ENCODE data around the gene SPECC1L.

The SPECC1L gene

DNA sequence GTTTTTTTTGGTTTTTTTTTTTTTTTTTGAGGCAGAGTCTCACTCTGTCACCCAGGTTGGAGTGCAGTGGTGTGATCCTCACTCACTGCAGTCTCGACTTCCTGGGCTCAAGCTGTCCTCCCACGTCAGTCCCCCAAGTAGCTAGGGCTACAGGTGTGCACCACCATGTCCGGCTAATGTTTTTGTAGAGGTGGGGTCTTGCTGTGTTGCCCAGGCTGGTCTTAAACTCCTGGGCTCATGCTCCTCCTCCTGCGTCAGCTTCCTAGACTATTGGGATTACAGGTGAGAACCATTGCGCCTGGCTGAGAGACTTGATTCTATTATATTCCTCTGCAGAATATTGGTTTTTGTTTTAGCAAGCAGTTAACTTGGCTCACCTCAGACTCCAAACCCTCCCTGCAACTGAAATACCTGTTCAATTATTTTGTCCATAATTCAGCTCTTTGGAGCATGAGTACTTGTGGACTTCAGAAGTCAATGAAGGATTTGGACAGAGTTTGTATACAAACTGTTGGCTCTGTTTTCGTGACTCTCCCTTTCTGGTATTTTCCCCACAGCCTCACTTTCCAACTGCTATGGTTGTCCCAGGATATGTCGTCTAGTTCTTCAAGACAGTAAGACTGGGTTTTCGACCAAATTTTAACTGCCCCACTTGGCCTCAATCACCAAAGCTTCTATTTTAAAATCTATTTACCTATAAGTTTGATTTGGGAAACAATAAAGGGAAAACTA, 87.6 kb downstream of the SPECC1L start:
- no peak for DNase-seq (ENCODE audit: low read depth in 1 of 2, low spot score in 1 of 2)

DNA sequence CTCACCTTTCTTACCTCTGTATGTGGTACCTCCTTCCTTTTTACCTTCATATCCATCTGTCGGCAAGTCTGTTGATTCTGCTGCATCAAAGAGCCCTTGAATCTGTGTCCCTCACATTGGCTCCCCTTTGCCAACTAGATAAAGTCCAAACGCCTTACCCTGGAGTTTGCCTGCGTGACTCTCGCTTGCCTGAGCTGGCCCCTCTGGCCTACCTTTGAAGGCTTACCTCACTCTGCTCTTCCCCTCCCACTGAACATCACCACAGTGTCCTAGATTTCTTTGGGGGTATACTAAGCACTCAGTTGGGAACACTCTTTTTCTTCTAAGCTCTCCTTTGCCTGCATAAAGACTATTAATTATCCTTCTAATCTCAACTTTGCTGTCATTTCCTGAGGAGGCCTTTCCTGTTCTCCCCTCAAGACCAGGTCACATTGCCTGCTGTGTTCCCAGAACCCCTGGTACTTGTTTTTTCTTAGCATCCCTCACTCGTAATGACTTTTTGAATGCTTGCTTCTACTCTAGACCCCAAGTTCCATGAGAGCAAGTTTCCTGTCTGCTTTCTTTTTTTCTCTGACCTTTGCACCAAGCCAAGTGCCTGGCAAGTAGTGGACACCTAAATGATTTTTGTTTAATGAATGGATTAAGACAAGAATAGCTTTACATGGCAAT, 89.0 kb downstream of the SPECC1L start:
- no peak for DNase-seq (ENCODE audit: low read depth in 1 of 2, low spot score in 1 of 2)

DNA sequence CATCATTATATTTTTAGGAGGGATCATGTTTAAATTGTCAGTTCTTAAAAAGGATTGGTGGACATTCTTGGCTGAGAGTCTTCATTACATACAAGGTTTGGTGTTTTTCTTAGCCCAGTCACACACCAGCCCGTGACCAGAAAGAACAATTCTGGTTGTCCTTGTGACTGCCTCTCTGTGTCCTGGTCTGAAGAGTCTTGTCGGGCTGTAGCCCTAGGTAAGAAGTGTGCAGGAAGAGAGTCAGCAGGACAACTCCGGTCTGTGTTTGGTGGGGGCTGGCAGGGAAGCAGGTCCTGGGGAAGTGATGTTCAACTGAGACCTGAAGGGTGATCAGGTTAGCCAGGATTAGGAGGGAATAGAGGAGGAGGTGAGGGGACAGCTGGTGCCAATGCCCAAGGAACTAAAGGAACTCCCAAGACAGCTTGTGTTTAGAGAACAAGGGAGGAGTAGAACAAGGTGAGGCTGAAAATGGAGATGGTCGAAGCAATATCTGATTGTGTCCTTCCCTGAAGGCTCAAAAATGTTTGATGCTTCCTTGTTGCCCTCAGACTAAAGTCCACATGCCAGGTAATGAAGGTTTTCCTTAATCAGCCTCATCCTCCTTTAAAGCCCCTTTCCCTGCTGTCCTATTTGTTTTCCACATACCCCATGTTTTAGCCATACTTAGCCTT, 91.5 kb downstream of the SPECC1L start:
- no peak for DNase-seq (ENCODE audit: low read depth in 1 of 2, low spot score in 1 of 2)

DNA sequence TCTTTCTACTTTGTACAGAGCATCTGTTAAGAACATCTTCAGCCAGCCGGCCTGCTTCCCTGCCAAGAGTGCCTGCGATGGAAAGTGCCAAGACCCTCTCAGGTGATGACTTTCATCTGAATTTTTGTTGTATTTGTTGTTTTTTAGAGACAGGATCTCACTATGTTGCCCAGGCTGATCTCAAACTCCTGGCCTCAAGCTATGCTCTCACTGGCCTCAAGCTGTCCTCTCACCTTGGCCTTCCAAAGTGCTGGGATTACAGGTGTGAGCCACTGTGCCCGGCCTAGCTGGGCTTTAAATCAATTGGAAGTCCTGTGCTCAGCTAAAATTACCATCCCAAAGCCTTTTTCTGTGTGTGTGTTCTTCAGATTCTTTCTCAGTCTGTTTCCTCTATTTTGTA, 92.6 kb downstream of the SPECC1L start:
- no peak for DNase-seq (ENCODE audit: low read depth in 1 of 2, low spot score in 1 of 2)

DNA sequence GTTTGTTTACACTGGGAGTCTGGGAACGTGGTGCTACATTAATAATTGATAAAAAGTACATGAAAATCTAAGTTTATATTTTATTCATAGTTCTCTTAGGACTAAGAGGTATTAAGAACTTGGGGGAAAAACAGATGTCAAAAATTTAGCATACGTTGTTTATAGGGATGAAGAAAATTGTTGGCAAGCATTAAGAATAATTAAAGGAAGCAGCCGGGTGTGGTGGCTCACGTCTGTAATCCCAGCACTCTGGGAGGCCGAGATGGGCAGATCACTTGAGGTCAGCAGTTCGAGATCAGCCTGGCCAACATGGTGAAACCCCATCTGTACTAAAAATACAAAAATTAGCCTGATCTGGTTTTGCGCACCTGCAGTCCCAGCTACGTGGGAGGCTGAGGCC, 96.1 kb downstream of the SPECC1L start:
- no peak for DNase-seq (ENCODE audit: low read depth in 1 of 2, low spot score in 1 of 2)

DNA sequence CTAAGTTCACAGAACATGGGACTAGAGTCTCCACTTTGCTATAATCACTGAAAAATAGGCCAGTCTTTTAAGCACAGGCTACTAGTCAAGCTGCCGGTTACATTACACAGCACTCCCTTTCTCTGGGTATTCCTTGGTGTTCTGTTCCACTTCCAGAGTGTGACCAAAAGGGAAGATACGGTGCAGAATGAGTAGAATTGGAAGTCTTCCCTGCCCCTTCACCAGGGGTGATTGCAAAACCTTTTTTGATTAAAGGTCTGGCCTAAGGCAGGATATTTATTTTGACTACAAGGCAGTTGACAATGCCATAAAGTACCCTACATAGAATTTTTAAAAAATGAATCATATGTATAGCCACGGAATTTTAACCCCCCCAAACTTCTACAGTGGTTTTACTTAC, 97.2 kb downstream of the SPECC1L start:
- no peak for DNase-seq (ENCODE audit: low read depth in 1 of 2, low spot score in 1 of 2)

DNA sequence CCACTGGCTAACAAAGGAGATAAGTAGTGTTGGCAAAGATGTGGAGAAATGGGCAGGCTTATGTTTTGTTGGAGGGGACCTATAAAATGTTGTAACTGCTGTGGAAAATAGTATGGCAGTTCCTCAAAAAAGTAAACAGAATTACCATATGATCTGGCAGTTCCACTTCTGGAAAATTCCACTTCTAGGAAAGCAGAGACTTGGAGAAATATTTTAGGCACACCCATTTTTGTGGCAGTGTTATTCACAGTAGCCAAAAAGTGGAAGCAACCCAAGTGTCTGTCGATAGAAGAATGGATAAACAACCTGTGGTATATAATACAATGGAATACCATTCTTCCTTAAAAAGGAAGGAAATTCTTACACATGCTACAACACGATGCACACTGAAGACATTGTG, 99.8 kb downstream of the SPECC1L start:
- DNase-seq (ENCODE audit: low read depth in 1 of 2, low spot score in 1 of 2), result no peak

DNA sequence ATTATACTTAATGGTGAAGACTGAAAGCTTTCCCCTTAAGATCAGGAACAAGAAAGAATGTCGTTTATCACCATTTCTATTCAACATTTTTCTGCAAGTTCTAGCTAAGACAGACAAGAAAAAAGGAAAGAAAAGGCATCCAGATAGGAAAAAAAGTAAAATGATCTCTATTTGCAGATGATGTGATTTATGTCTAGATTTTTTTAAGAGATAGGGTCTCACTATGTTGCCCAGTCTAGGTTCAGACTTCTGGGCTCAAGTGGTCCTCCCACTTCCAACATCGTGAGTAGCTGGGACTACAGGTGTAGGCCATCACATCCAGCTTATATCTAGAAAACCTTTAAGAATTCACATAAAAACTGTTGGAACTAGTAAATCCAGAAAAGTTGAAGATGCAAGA, 105.4 kb downstream of the SPECC1L start:
- no peak for DNase-seq (ENCODE audit: low read depth in 1 of 2, low spot score in 1 of 2)

DNA sequence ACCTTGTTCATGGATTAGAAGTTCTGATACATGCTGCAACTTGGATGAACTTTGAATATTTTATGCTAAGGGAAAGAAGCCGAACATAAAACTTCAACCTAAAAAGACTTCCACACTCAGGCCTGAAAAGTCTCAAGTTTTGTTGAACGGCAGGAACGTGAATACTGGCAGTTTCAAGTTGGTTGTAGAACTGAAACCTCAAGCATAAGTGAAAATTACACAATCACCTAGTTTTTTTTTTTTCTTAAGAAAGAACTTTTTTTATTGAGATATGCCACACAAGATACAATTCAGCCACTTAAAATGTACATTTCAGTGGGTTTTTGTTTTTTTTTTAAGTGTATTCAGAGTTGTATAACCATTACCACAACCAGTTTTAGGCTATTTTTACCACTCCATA, 106.0 kb downstream of the SPECC1L start:
- no peak for DNase-seq (ENCODE audit: low read depth in 1 of 2, low spot score in 1 of 2)

DNA sequence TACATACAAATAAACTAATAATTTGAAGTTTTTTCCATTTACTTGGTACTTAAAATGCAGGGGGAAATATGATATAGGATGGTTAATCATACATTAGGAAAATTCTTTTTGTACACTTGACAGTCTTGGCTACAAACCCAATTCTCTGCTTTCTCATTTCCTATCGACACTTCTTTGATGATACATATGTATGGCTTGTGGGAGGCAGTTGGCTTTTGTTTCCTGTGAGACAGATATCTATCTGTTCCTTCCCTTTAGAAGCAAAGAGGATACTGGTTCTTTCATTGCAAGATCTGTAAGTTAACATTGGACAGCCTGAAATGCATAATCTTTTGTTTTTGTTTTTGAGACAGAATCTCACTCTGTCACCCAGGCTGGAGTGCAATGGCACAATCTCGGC, 108.9 kb downstream of the SPECC1L start:
- no peak for DNase-seq (ENCODE audit: low read depth in 1 of 2, low spot score in 1 of 2)

DNA sequence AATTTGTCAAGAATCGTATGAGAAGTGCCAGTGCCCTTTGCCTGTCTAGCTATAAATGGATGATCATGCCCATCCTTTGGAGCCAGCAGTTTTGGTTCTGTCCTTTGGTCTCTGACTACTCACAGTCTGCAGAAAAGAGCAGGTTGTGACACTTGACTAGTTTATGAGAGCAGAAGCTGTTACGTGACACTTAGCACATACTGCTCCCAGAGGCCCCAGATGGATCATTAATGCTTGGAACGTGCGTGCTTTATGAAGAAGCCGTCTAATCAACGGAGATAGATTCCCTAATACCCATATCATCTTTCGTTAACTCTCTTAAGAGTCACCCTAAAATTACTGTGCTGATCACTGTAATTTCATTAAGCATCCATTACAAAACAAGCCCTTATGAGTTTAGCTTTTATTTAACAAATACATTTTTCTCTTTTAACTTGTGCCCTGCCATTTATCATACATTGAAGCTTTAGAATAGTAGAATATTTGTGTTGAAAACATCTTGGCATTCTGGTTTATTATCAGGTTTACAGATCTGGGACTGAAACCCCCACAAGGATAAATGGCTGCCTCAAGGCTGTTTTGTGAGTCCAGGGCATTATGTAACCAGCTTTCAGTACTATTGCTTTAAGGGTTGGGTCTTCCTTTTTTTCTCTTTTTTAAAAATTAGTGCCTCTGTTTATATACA, 109.7 kb downstream of the SPECC1L start:
- no peak for DNase-seq (ENCODE audit: low read depth in 1 of 2, low spot score in 1 of 2)

DNA sequence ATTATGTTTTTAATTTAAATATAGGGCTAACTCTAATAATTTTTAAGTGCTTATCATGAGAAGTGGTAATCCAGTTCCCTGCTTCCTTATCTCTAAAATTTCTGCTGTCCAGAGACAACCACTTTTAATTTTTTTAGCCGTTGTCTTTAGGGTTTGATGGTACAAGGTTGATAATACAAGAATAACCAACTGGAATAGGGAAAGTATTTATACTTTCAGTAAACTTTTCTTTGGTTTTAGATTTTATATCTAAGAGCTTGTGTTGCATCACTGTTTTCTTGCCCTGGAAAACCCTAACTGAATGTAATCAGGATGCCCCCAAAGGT, 110.2 kb downstream of the SPECC1L start:
- DNase-seq (ENCODE audit: low read depth in 1 of 2, low spot score in 1 of 2), result no peak

DNA sequence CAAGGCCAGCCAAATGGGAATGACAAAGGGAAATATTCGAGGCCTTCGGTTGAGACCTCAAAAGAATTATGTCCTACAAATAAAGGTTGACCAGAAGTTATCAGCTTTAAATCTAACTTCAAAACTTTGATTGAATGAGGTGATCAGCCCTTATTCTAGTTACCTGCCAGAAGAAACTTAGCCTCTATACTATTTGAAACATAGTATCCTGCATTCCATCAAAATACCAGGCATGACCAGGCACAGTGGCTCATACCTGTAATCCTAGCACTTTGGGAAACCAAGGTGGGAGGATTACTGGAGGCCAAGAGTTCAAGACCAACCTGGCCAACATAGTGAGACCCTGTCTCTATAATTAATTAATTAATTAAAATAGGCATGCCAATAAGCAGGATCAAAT, 112.4 kb downstream of the SPECC1L start:
- DNase-seq (ENCODE audit: low read depth in 1 of 2, low spot score in 1 of 2), result no peak

DNA sequence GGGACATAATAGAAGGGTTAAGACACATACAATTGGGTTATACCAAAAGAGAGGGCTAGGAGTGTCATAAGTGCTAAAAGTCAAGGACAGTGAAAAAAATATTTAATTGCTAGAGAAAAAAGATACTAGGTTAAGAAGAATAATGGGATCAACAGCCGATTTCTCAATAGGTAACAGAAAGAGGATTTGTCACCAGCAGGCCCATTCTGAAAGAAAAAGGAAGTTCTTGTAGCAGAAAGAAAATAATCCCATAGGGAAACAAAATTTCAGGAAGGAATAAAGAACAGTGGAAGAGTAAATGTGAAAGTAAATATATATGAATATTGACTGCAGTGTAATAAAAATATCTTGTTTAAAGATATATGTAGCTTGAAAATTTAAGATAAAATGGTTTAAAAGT, 113.5 kb downstream of the SPECC1L start:
- no peak for DNase-seq (ENCODE audit: low read depth in 1 of 2, low spot score in 1 of 2)

DNA sequence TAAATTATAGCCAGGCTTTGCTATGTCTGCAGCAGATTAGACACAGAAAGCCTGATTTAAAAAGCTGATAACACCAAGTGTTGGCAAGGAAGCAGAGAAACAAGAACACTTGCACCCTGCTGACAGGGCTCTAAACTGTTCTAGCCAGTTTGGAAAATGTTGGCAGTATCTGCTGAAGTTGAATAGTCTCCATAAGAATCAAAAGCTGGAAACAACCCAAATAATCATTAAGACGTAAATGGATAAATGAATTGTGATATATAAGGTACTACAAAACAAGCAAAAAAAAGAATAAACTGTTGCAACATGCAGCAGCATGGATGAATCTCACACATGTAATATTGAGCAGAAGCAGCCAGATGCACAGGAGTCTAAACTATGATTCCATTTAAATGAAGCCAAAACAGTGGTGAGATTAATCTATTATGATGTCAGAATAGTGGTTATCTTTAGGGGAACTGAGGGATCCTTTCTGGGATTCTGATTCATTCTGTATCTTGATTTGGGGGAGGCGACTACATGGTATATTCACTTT, 116.4 kb downstream of the SPECC1L start:
- no peak for DNase-seq (ENCODE audit: low read depth in 1 of 2, low spot score in 1 of 2)

DNA sequence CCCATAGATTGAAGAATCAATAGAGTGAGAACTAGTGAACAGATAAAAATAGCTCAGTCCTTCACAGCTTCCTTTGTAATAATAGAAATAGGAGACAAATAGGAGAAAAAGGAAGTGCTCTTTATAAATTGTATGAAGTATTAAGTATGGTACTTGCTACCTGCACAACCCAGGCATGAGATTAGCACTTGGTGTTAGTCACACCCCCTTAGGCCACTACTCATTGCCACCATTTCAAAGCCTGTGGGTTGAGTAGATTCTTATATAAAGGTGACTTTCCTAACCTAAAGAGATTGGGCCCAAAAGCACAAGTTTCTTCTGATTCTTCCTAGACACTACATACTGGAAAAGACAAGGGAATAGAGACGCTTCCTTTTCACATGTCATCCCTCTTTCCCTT, 119.0 kb downstream of the SPECC1L start:
- no peak for DNase-seq (ENCODE audit: low read depth in 1 of 2, low spot score in 1 of 2)

DNA sequence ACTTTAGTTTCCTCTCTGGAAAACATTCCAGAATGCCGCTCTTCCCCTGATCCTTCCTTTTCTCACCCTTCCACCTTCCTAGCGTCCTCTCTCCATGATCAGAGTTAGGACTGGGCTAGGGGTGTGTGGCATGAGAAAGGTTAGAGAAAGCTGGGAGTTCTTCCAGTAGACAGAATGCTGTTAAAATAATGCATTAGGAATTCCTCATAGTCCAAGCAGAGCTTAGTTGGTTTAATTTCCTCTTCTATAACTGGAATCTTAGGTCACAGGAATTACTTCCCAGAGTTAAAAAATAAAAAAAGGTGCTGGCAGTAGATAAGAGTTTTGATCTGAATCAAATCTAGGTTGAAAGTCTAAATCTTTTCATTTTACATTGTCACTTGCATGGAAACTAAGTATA, 119.5 kb downstream of the SPECC1L start:
- DNase-seq (ENCODE audit: low read depth in 1 of 2, low spot score in 1 of 2), result no peak

DNA sequence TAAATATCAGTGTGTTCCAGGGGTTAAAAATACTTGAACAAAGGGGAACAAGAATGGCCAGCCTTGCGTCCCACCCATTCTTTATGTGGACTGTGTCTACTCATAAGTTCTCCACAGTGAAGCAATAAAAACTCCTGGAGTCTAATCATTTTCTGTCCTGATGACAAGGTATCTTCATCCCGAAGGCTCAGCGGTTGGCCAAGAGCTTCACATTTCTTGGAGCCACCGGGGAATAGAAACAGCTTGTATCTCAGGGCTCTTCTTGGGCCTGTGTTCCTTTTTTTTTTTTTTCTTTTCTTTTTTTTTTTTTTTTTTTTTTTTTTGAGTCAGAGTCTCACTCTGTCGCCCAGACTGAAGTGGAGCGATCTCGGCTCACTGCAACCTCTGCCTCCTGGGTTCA, 119.9 kb downstream of the SPECC1L start:
- DNase-seq (ENCODE audit: low read depth in 1 of 2, low spot score in 1 of 2), result no peak

DNA sequence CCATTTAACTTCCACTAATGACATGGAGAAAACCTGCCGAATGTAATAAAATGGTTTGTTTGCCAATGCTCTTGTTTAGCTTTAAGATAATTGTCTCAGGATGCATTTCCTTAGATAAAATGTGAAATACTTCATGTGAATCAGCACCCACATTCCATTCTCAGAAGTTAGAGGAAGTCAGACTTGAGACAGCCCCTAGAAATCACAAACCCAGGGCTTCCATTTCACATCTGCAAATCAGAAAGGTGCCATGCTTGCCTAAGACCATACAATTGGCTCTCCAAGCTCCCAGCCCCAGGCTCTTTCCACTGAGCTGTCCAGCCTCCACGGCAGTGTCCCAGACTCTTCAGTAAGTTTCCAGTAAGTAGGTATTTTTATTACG, 121.2 kb downstream of the SPECC1L start:
- no peak for DNase-seq (ENCODE audit: low read depth in 1 of 2, low spot score in 1 of 2)

DNA sequence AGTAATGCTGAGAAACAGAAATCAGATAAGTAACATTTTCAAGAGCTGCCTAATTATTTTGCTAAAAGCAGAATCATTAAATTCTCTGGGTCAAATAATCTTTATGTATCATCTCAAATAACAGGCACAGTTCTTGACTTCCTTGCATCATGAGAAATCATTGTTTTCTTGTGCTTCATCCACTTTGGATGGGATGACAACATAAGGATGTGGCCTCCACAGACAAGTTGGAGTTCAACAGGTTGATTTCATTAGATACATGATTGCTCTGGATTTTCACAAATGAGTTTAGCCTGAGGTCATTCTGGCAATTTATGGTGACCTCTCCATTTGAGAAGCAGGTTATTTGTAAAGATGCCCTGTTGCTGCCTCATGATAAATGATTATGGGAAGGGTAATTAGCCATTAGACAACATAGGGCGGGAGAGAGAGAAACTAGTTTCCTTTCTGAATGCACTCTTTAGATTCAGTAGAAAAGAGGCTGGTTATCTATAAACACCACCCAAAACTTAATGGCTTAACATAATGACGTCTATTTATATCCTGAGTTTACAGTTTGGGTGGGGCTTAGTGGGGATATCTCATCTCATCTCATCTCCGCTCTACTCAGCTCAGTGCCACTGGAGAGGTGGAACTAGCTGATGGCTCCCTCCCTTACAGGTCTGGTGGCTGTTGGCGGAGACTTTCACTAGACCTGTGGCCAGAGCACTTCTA, 121.7 kb downstream of the SPECC1L start:
- no peak for DNase-seq (ENCODE audit: low read depth in 1 of 2, low spot score in 1 of 2)

DNA sequence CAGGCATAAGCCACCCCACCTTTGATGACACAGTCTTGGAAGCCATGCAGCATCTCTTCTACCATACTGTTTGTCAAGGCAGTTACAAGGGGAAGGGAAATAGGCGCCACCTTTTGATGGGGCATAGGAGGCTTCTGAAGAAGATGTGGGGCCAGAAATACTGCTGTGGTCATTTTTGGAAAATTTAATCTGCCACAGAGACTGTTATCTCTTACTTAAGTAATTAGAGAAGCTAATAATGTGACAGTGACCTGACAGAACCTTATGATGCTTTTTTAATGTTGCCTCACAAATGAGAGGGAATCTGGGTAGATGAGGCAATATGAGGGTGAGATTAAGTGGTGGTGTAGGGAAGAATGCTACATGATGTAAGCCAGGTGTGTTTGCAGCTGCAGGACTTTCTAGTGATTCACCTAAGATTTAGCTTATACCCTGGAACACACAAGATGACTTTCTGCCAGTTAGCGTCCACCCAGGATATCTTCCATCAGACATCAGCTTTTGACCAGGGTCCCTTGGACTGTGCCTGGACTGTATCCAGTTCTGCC, 122.5 kb downstream of the SPECC1L start:
- DNase-seq (ENCODE audit: low read depth in 1 of 2, low spot score in 1 of 2), result no peak

Data from activated T-helper 1 cell treated with anti-CD3 and anti-CD28 coated beads, Interleukin-2, amount 50 U/mL, for 16 hours (primary cell).